HG03108 (cell line): Measurements from ENCODE around the gene TOR2A.

ENCODE experiments used
- ATAC-seq: cut with Tn5 transposase; IDR thresholded peaks from one replicate; pipeline ENCODE4 v1.9.1; 2021; ENCODE audit warnings: moderate library complexity; ENCODE audit not compliant: unreplicated experiment

The TOR2A gene

DNA sequence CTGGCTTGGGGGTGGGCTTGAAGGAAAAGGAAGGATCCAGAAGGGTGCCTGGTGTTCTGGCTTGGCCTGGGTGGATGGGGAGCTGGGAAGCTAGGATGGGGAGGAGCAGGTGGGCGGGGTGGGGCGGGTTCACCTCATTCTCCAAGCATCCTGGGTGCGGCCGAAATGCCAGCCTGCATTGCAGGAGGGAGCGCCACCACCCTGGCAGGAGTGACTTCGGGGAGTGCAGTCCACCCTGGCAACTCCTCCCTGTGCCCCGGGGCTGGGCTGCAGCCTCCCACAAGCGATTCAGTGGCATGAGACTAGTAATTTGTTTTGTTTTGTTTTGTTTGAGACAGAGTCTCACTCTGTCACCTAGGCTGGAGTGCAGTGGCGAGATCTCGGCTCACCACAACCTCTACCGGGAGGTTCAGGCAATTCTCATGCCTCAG lies 13.7 kb downstream of the TOR2A start:
- ATAC-seq: no peak

DNA sequence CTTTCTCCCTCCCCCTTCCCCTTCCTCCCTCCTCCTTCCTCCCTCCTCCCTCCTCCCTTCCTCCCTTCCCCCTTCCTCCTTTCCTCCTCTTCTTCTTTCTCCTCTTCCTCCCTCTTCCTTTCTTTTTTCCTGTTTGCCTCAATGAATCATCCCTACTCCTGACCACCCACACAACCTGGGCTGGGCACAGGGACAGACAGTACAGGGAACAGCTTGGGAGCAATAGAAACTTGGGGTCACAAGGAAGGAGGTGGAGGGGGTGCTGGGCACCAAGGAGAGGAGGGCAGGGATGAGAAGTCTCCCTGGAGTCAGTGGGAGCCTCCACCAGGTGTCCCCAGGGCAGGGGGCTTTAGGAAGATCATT lies 14.2 kb downstream of the TOR2A start:
- no peak for ATAC-seq

DNA sequence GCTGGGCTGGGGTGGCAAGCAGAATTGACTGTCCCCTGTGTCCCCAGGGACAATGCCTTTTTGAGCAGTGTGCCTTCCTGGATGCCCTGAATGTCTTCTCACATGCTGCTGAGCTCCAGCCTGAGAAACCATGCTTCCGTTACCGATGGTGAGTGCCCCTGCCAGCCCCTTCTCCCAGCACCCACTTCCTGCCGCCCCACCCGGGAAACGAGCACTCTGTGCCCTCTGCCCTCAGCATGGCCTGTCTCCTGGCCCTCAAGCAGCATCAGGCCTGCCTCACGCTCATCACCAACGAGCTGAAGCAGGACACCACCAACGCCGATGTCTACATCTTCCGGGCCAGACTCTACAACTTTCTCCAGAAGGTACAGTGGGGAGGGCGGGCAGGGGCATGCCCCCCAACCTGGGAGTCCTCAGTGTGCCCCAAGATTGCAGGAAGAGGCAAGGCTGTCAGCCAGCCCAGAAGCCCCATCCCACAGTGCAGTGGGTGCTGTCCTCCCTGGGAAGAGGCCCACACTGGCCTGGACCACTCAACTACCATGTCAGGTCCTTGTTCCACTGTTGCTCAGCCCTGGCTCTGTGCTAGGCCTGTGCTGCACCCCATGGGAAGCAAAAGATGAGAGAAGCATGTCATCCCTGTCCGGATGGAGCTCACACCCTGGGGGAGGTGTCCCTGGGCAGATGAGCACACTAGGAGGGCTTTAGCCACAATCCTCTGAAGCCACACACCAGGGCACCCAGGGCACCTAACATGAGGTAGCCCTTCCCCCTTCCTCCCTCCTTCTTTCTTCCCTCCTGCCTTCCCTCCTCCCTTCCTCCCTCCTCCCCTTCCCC lies 14.8 kb downstream of the TOR2A start:
- no peak for ATAC-seq

DNA sequence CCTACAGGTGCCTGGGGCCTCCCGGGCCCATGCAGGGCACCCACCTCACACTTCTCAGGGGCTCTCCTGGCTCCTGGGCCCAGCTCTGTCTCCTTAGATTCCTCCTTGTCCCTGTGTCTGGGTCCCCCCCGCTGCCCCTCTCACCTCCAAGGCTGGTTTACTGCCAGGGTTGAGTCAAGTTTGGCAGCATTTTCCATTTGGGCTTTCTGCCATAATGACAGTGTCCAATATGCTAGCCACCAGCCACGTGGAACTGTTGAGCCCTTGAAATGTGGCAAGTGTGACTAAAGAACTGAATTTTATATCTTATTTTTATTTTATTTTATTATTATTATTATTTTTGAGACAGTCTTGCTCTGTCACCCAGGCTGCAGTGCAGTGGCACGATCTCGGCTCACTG lies 17.3 kb downstream of the TOR2A start:
- ATAC-seq: no peak

DNA sequence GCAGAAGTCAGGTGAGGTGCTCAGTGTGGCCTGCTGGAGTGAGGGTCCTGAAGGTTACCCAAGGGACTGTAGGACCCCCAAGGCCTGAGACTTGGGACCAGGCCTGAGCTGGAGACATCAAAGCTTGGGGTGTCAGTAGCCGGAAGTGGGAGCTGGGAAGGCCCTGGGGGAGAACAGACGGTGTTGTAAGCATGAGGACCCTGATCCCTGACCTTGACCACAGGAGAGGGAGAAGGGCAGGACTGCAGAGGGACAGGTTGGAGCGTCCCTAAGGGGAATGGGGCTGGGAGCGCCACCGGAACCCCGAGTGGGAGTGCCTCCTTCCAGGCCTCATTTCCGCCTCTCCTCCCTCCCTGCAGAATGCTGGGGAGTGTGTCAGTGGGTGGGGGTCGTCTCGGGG lies 18.7 kb downstream of the TOR2A start:
- no peak for ATAC-seq

DNA sequence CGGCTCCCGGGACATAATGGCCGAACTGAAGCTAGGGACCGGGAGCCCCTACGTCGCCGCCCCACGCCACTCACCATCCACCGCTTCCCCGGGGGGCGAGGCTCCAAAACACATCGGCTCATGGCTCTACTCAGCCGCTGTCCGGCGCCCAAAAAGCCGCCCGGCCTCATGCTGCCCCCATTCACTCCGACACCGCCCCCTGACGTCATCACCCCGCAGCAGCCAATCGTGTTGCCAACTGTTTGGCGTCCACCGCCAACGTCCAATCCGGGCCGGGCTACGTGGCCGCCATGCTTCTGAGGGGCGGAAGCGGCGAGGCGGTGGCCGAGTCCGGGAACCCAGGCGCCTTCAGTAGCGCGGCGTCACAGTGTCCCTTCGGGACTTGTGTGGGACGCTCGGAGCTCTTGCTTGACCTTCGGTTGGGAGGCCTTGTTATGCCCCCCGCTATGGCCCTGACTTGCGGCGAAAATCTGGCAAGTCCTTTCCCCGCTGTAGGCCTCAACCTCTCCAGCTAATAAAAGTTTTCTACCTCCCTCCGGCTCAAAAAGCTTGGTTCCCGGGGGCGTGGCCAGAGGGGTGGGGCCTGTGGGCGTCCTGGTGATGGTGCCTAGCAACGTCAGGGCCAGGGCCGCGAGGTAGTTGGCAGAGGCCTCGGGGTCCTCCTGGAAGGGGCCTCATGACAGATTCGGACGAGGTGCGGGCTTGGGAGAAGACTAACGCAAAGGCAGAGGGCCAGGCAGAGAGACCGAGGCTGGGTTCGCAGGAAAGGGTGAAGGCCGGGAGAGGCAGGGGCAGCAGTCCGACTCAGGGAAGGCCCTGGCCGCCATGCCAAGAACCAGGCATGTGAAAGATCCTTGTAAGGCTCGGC lies 19.4 kb downstream of the TOR2A start, which contains the start of the genes PTRH1 and TTC16:
PTRH1 (minus strand) TSS at position 194 of the 868 bp plus-strand sequence; CDS start at position 170, 24 bp downstream.
TTC16 (plus strand) TSS at position 610 of the 868 bp plus-strand sequence; CDS start at position 677, 67 bp downstream.
- ATAC-seq: peak; percentile 84

DNA sequence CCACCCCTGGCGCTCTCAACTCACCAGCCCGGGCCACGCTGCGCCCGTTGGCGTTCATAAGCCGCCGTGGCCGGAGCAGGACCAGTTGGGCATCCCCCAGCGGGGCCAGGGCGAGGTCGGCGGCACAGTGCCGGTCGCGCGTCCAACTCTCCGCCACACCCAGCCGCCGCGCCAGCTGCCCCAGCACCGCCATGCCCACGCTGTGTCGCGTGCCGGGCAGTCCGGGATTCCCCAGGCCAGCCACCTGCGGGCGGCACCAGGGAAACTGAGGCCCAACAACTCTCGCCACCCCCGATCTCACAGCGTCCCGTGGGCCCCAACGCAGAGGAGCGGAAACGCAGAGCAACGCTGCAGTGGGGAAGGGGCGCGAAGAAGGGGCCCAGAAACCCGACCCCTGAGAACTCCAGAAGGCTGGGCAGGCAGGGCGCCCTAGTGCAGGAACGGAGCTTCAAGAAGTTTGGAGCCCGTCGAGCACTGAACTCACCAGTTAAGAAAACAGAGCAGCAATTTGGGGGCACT lies 20.1 kb downstream of the TOR2A start:
- peak; percentile 6 for ATAC-seq

DNA sequence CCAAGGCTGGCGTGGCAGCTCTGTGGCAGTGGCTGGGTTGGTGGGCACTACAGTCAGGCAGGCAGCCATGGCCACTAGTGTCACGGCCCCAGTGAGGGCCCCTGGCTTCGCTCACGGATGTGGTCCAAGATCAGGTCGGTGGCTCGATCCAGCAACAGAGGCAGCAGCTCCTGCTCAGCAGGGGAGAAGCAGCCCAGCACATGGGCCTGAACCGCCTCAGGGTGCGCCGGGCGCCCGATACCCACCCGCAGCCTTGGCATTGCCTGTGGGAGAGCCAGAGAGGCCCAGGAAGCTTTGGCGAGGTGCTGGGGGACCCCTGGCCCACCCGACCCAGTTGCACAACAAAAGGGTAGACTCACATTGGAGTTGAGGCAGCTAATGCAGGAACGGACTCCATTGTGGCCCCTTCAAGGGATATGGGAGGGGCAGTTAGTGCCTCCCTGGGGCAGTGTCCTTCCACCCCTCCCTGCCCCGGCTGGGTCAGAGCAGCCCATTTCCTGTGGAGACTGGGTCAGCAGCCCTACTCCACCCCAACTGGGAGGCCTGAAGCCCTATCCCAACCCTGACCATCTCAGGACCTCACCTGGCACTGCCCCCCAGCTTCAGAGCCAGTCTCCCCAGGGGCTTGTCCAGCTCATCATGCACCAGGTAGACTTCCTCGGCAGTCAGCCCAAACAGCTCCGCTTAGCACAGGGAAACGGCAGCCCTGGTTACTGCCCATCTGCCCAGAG lies 20.9 kb downstream of the TOR2A start:
- ATAC-seq: no peak

DNA sequence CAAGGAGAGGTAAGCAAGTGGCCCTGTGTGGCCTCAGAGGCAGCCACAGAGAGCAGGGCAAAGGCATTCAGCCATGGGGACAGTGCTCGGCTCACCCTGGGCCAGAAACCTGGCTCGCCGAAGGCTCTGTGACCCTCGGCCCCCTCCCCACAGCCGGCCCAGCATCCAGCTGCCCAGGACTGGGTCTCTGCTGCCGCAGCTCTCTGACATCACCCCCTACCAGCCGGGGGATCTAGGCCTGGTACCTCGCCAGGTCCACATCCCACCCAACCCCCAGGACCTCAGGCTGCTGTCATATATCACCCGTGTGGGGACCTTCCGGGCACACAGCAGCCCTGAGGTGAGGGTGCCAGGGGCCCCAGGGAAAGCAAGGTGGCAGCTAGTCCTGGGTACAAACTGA lies 22.2 kb downstream of the TOR2A start:
- ATAC-seq: no peak

DNA sequence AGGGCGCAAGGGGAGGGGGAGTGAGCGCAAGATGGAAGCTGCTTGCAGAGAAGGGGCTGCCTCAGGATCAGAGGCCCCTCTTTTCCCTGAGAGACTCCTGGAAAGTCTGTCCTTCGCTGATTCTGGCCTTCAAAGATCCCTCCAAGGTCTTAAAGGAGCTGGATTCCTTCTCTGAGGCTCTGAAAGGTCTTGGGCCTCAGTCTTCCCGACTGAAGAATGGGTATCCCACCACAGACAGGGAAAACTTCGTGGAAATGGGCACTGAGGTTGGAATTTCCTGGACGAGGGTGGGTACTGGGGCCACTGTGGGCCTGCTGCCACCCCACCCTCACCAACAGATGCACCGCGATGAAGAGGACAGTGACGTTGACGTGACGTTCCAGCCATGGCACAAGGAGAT lies 22.7 kb downstream of the TOR2A start:
- no peak for ATAC-seq

DNA sequence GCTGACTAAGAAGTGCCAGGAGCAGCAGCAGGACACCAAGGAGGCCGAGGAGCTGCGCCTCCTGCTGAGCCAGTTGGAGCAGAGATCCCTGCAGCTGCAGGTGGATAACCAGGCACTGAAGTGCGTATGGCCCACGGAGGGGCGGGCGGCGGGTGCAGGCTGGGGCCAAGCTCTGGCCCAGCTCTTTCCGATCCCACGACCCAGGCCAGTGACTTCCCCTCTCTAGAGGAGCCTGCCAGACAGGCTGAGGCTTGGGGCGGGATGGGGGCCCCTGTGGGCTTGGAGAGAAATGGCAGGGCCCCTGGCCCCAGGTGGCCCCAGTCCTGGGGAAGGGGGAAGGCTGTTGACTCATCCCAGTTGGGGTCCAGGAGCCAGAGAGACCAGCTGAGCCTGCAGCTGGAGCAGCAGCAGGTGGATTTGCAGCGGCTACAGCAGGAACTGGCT lies 23.2 kb downstream of the TOR2A start:
- no peak for ATAC-seq

DNA sequence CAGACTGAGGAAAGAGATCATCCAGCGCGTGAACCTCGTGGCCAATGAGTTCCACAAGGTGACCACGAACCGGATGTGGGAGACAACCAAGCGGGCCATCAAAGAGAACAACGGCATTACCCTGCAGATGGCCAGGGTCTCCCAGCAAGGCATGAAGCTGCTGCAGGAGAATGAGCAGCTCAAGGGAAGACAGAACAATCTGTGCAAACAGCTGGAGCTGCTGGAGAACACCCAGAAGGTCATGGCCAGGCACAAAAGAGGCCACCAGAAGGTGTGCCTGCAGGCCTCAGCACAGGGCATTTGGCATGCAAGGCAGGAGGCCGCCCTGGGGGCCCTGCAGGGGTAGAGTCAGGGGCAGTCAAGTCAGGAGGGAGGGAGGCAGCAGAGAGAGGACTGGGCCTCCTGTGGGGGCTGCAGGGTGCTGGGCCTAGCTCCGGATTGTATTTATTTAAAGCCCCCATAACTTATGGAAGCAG lies 23.8 kb downstream of the TOR2A start:
- ATAC-seq: no peak

DNA sequence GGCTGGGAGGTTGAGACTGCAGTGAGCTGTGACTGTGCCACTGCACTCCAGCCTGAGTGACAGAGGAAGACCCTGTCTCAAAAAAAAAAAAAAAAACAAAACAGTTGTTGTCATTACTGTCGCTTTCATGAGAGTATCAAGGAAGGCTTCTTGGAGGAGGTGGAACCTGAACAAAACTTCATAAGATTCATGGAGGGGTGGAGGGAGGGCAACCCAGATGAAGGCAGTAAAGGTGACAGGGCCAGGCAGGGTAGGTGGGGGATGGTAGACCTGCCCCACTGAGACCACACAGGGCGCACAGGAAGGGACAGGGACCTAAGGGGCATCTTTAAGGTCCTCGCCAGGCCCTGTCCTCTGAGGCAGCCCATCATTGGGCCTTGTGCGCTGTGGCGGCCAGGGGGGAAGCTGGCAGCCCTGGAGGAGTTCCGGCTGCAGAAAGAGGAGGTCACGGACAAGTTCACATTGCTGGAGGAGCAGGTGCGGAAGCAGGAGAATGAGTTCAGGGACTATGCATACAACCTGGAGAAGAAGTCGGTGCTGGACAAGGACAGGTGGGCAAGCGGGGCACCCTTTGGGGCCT lies 24.8 kb downstream of the TOR2A start:
- ATAC-seq: no peak

DNA sequence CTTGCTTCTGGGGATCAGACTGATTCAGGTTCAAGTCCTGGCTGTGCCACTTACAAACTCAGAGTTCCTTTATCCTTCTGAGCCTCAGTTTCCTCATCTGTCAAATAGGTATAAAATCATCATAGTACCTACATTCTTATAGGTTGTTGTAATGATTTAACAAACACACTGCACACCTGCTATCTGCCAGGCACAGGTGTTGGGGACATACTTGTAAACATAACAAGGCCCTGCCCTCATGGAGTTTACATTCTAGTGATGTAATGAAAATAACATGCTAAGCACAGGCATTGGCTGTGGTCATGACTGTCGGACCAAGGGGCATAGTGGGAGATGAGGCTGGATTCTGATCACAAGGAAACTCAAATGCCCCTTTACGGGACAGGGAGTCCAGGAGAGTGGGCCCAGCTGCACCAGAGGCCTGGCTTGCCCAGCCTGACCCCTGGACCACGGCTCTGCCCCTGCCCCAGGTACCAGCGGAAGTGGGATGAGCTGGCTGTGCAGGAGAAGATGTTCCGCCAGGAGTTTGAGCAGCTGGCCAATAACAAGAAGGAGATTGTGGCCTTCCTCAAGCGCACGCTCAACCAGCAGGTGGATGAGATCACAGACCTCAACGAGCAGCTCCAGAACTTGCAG lies 26.0 kb downstream of the TOR2A start:
- no peak for ATAC-seq

DNA sequence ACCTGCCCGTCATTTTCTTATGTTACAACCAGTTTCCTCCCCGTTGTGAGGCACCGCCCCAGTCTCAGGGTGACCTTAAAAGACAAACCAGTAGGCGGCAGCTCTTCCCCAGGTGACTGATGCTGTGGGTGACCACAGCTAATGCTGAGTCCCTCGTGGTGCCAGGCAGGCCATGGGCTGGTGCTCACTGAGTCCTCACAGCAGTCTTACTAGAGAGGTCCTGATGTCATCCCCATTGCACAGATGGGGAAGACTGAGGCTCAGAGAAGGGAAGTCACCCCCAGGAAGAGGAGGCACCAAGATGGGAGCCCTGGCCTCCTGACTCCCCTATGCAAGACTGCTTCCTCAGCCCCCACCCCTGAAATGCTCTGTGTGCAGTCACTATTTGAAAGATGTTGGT lies 27.3 kb downstream of the TOR2A start:
- ATAC-seq: no peak

DNA sequence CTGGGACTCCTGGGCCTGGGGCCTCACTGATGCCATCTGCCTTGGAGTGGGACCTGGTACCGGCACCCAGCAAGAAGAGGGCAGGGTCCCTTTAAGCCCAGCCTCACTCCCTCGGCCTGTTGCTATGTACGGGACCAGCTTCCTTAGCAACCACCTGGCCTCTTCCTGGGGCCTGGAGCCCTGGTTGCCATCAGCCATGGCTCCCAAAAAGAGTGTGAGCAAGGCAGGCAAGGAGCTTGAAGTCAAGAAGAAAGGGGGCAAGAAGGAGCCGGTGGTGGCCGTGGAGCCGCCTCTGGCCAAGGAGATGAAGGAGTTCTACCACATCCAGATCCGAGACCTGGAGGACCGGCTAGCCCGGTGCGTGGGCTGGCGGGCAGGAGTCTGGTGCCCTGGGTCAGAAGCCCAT lies 28.3 kb downstream of the TOR2A start, which contains the start of gene CFAP157:
CFAP157 (plus strand) TSS at position 153 of the 406 bp plus-strand sequence; CDS start at position 197, 44 bp downstream.
- no peak for ATAC-seq

DNA sequence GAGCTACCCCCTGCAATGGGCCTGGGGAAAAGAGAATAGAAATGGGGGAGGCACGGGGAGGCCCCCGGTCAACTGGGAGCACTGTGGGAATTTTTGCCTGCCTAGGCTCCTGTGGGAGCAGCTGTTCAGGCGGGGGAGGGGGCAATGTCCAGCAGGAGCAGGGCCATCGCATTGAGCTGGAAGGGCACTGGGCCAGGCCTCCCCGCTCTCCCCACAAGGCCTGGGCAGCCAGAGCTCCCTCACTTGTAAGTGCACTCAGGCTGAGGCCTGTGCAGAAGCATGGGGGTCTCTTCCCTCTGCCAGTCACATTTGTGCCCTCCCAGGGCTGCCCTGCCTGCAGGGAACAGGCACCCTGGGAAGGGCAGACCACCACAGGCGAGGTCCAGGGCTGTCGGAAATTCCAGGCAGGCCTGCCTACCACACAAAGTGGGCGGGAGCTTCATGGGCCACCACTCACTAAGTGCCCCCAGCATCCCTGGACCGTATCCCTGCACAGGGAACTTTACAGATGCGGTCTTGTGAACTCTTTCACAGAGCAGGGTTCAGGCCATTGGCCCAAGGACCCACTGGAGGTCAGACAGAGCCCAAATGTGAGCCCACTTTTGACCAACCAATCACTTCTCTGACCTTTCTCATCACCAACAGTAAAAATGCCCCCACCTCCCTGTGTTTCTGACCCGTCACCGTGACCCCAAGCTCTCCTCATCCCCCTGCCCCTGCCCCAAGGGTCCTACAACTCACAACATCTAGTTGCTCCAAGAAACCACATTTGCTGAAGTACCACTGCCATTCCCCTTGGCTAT lies 29.3 kb downstream of the TOR2A start:
- ATAC-seq: no peak

DNA sequence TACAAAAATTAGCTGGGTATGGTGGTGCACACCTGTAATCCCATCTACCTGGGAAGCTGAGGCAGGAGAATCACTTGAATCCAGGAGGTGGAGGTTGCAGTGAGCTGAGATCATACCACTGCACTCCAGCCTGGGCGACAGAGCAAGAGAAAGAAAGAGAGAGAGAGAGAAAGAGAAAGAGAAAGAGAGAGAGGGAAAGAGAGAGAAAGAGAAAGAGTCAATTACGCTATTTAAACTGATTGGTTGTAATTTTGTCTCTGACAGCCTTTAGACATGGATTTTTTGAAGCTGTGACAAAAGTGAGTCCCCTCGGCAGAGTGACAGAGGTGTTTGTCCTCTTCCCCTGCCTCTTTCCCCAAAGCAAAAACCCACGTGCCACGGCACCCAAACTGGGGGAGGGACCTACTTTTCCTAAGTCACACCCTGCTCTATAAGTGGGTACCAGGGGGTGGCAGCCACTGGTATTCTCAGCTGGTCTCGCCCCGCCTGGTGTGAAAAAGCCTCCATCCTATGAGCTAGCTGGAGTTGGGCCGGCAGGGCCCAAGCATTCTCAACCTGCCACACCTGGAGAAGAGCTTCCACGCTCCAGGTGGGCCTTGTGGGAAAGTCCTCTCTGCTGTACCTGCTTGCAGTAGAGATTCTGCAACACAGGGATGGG lies 31.7 kb downstream of the TOR2A start:
- no peak for ATAC-seq
